GM23338 (cell line): Measurements from ENCODE around the gene USP8. TPM values are rescaled to one million over a fixed set of nuclear protein-coding genes. Genes with fewer than 3 reads are reported as not detected.

Source experiments
- polyA plus RNA-seq: library from polyadenylated mRNA; unstranded; fragments of >200 nt; fragmentation: Nextera tagmentation; extraction: Ambion mirVana; gene quantifications from 2 replicates; pipeline ENCODE4 v1.2.1, GENCODE V29; 2016
- small RNA-seq: library from RNA; depleted of rRNA; stranded (forward); fragments of <200 nt; gene quantifications from one replicate; pipeline ENCODE3, GENCODE V24; 2014; ENCODE audit warnings: low replicate concordance
- total RNA-seq: library from RNA; depleted of rRNA; stranded (reverse); fragments of >200 nt; shearing (Covaris generic); gene quantifications from 2 replicates; pipeline ENCODE4 v1.2.3, GENCODE V29; 2014; rRNA removed

The USP8 gene
- total and polyA plus RNA-seq, 2 experiments from 2014 or later: 64.8 to 68.6 TPM

Small RNAs within 50 kb of the gene (small RNA-seq; reads per million reads assigned to genes)
- gene RNA5SP395: 0.20 reads per million

Other genes with a start within 250 kb of the USP8 start
- gene SLC27A2, start 242.2 kb upstream of the USP8 start, total RNA-seq: 7.5 and 9.4 TPM in 2 replicates
- 2.1 and 2.8 TPM in 2 replicates for gene SLC27A2, start 242.2 kb upstream of the USP8 start, polyA plus RNA-seq
- not detected in 2 replicates for gene HDC, start 158.7 kb upstream of the USP8 start, total RNA-seq
- not detected in 2 replicates for gene HDC, start 158.7 kb upstream of the USP8 start, polyA plus RNA-seq
- gene GABPB1, start 69.2 kb upstream of the USP8 start, total RNA-seq: 42.8 and 53.9 TPM in 2 replicates
- gene GABPB1, start 69.2 kb upstream of the USP8 start, polyA plus RNA-seq: 29.4 and 34.4 TPM in 2 replicates
- not detected in 2 replicates for gene USP50, start 122.3 kb downstream of the USP8 start, total RNA-seq
- 6.3 and 6.4 TPM in 2 replicates for gene USP50, start 122.3 kb downstream of the USP8 start, polyA plus RNA-seq